H1 (cell line): ENCODE measurements around the gene PACS1. TPM values are rescaled to one million over a fixed set of nuclear protein-coding genes. Genes with fewer than 3 reads are reported as not detected.

Source experiments
- CTCF ChIA-PET: fragments of 300-600 bp; sonication (Branson Sonifier 250); formaldehyde crosslinking; loops from one replicate; lab custom pipeline; 2021; ENCODE audit not compliant: partially characterized antibody; lab: Charles Lee
- POLR2A ChIA-PET: fragments of 300-600 bp; sonication (Branson Sonifier 250); formaldehyde crosslinking; loops from one replicate; lab custom pipeline; 2021; ENCODE audit warnings: inconsistent platforms; ENCODE audit not compliant: partially characterized antibody; lab: Charles Lee
- DNase-seq, 2 experiments: peaks; one replicate each; pipeline versions ENCODE4 v3.0.0 to v3.0.0-alpha.2; 2010 to 2022; ENCODE audit warnings: low spot score in 2 of 2, low read depth in 1 of 2, mixed read lengths in 1 of 2
- FAIRE-seq: peaks from 2 replicates; lab custom pipeline; 2011; peaks lifted over from hg19 to GRCh38; lab: Jason Lieb, UNC
- H2AFZ ChIP-seq: 2 replicates; pipeline ENCODE4 v1.8.1; 2012; ENCODE audit warnings: low read length, inconsistent platforms
- H2AK5ac ChIP-seq: 2 replicates; pipeline ENCODE4 v1.6.1; 2013; ENCODE audit warnings: low read depth, low read length
- H2BK120ac ChIP-seq: replicated peaks from 2 replicates; pipeline ENCODE3; 2013; ENCODE audit warnings: low read depth, low read length, inconsistent platforms
- H2BK12ac ChIP-seq: 2 replicates; pipeline ENCODE4 v1.6.1; 2013; ENCODE audit warnings: low read depth, low read length
- H2BK15ac ChIP-seq: 2 replicates; pipeline ENCODE4 v1.6.1; 2013; ENCODE audit warnings: low read length
- H2BK20ac ChIP-seq: 2 replicates; pipeline ENCODE4 v1.6.1; 2013; ENCODE audit warnings: low read length
- H2BK5ac ChIP-seq: 2 replicates; pipeline ENCODE4 v1.6.1; 2013; ENCODE audit warnings: low read depth, low read length
- H3K14ac ChIP-seq: 2 replicates; pipeline ENCODE4 v1.6.1; 2013; ENCODE audit warnings: inconsistent platforms; ENCODE audit not compliant: insufficient read length
- H3K18ac ChIP-seq: 2 replicates; pipeline ENCODE4 v1.6.1; 2013; ENCODE audit warnings: low read length; ENCODE audit errors: extremely low read depth
- H3K23ac ChIP-seq: 2 replicates; pipeline ENCODE4 v1.6.1; 2013; ENCODE audit warnings: inconsistent platforms; ENCODE audit not compliant: insufficient read length
- H3K23me2 ChIP-seq: 2 replicates; pipeline ENCODE4 v1.6.1; 2013; ENCODE audit warnings: low read depth, low read length
- H3K27ac ChIP-seq: 2 replicates; pipeline ENCODE4 v1.6.1; 2011; ENCODE audit warnings: low read depth, low read length, inconsistent platforms
- H3K27me3 ChIP-seq, 4 experiments: replicated peaks in 1 of 4; 1 replicate in 1 of 4; 2 replicates in 3 of 4; pipeline versions ENCODE4 v1.6.1 to v1.8.1; 2011 to 2013; ENCODE audit warnings: low read length in 3 of 4, mild to moderate bottlenecking in 3 of 4, inconsistent platforms in 2 of 4, mixed read lengths in 2 of 4, moderate library complexity in 1 of 4; ENCODE audit not compliant: control insufficient read depth in 3 of 4, insufficient read depth in 3 of 4; ENCODE audit errors: extremely low read depth in 1 of 4
- H3K36me3 ChIP-seq, 4 experiments: 2 replicates each; pipeline versions ENCODE4 v1.6.1 to v1.8.1; 2011 to 2013; ENCODE audit warnings: mild to moderate bottlenecking in 4 of 4, low read length in 3 of 4, moderate library complexity in 2 of 4, control low read depth in 1 of 4, inconsistent platforms in 1 of 4; ENCODE audit not compliant: insufficient read depth in 4 of 4, control insufficient read depth in 2 of 4
- H3K4ac ChIP-seq: replicated peaks from 2 replicates; pipeline ENCODE3; 2013; ENCODE audit warnings: low read length, low read depth, mixed read lengths, inconsistent platforms; ENCODE audit not compliant: insufficient read length
- H3K4me1 ChIP-seq, 4 experiments: replicated peaks in 1 of 4; 1 replicate in 1 of 4; 2 replicates in 3 of 4; pipeline versions ENCODE4 v1.6.1 to v1.8.1; 2011 to 2013; ENCODE audit warnings: low read length in 3 of 4, inconsistent platforms in 2 of 4, mixed read lengths in 1 of 4; ENCODE audit not compliant: insufficient read depth in 4 of 4, control insufficient read depth in 3 of 4
- H3K4me2 ChIP-seq, 2 experiments: 2 replicates each; pipeline versions ENCODE4 v1.6.1 to v1.8.1; 2011 to 2013; ENCODE audit warnings: low read depth in 2 of 2, low read length in 2 of 2, control low read depth in 1 of 2, inconsistent platforms in 1 of 2, mild to moderate bottlenecking in 1 of 2; ENCODE audit not compliant: insufficient read depth in 1 of 2
- H3K4me3 ChIP-seq, 4 experiments: fragments of 200-600, 300-600 bp in 1 of 4; sonication (generic), shearing (Covaris generic), sonication (Bioruptor Twin) in 1 of 4; 2 replicates each; pipeline versions ENCODE4 v1.5.1 to v1.8.1; 2011 to 2016; ENCODE audit warnings: low read length in 4 of 4, low read depth in 3 of 4, control low read depth in 2 of 4, inconsistent platforms in 2 of 4, mild to moderate bottlenecking in 2 of 4, mixed read lengths in 1 of 4, moderate library complexity in 1 of 4; ENCODE audit not compliant: insufficient read depth in 2 of 4; ENCODE audit errors: extremely low read depth in 1 of 4
- H3K56ac ChIP-seq: replicated peaks from 2 replicates; pipeline ENCODE3; 2013; ENCODE audit warnings: low read depth, mild to moderate bottlenecking, mixed read lengths, low read length, inconsistent platforms; ENCODE audit not compliant: insufficient read length
- H3K79me1 ChIP-seq: 2 replicates; pipeline ENCODE4 v1.6.1; 2013; ENCODE audit warnings: low read depth, low read length, control low read depth
- H3K79me2 ChIP-seq, 2 experiments: 2 replicates each; pipeline versions ENCODE4 v1.6.1 to v1.8.1; 2012 to 2013; ENCODE audit warnings: low read length in 2 of 2, mild to moderate bottlenecking in 2 of 2, inconsistent platforms in 1 of 2; ENCODE audit not compliant: insufficient read depth in 2 of 2, control insufficient read depth in 1 of 2
- H3K9ac ChIP-seq, 4 experiments: replicated peaks in 1 of 4; 1 replicate in 1 of 4; 2 replicates in 3 of 4; pipeline versions ENCODE4 v1.6.1 to v1.8.1; 2011 to 2013; ENCODE audit warnings: low read depth in 3 of 4, low read length in 3 of 4, control low read depth in 2 of 4, mild to moderate bottlenecking in 2 of 4, moderate library complexity in 2 of 4, inconsistent platforms in 1 of 4; ENCODE audit errors: extremely low read depth in 1 of 4
- H3K9me3 ChIP-seq, 2 experiments: 2 replicates each; pipeline versions ENCODE4 v1.6.1 to v1.8.1; 2012 to 2013; ENCODE audit warnings: mild to moderate bottlenecking in 2 of 2, moderate library complexity in 2 of 2, control low read depth in 1 of 2, inconsistent platforms in 1 of 2, low read depth in 1 of 2, low read length in 1 of 2, mixed read lengths in 1 of 2; ENCODE audit not compliant: insufficient read depth in 2 of 2
- H4K20me1 ChIP-seq, 2 experiments: replicated peaks in 1 of 2; 2 replicates each; pipeline versions ENCODE3 to v1.8.1; 2011 to 2013; ENCODE audit warnings: inconsistent platforms in 2 of 2, low read length in 2 of 2, mild to moderate bottlenecking in 1 of 2; ENCODE audit not compliant: insufficient read depth in 2 of 2, control insufficient read depth in 1 of 2
- H4K5ac ChIP-seq: 2 replicates; pipeline ENCODE4 v1.6.1; 2013; ENCODE audit warnings: low read length, low read depth, mixed read lengths, inconsistent platforms; ENCODE audit not compliant: insufficient read length
- H4K8ac ChIP-seq: 2 replicates; pipeline ENCODE4 v1.8.0; 2013; ENCODE audit warnings: mild to moderate bottlenecking, moderate library complexity, low read length, inconsistent platforms; ENCODE audit not compliant: insufficient read depth; ENCODE audit errors: extremely low read depth
- H4K91ac ChIP-seq: replicated peaks from 2 replicates; pipeline ENCODE3; 2013; ENCODE audit warnings: low read length, mixed read lengths, inconsistent platforms; ENCODE audit not compliant: insufficient read length
- BACH1 ChIP-seq: IDR thresholded peaks from 2 replicates; pipeline ENCODE4 v1.6.1; 2012; ENCODE audit warnings: low read length, improper control_type of control experiment
- FOSL1 ChIP-seq: IDR thresholded peaks from 2 replicates; pipeline ENCODE4 v1.6.1; 2011; ENCODE audit warnings: mild to moderate bottlenecking, low read depth, low read length, moderate library complexity; ENCODE audit not compliant: insufficient read depth
- KDM1A ChIP-seq: fragments of 200-600, 300-600 bp; sonication (generic); IDR thresholded peaks from 2 replicates; pipeline ENCODE4 v1.7.1; 2016; ENCODE audit warnings: mild to moderate bottlenecking, low read length, borderline replicate concordance
- POLR2AphosphoS5 ChIP-seq: IDR thresholded peaks from 2 replicates; pipeline ENCODE4 v1.6.1; 2011; ENCODE audit warnings: low read depth, low read length
- RBBP5 ChIP-seq: IDR thresholded peaks from 2 replicates; pipeline ENCODE4 v1.7.1; 2012; ENCODE audit warnings: low read depth, mild to moderate bottlenecking, inconsistent platforms, low read length, moderate library complexity, borderline replicate concordance
- SP1 ChIP-seq: IDR thresholded peaks from 2 replicates; pipeline ENCODE4 v1.6.1; 2011; ENCODE audit warnings: low read depth, low read length
- SUZ12 ChIP-seq: fragments of 200-600 bp; sonication (generic); IDR thresholded peaks from 2 replicates; pipeline ENCODE4 v1.6.1; 2012; ENCODE audit warnings: mild to moderate bottlenecking, inconsistent platforms, low read length, moderate library complexity, mixed read lengths
- TAF1 ChIP-seq: IDR thresholded peaks from 2 replicates; pipeline ENCODE4 v1.6.1; 2011; ENCODE audit warnings: mild to moderate bottlenecking, low read depth, low read length
- WGBS, 2 experiments: shearing (Covaris generic) in 1 of 2; methylation state at CpG; one replicate each; pipeline versions ENCODE4 v1.1.6 to v1.1.7; 2013 to 2015; ENCODE audit warnings: low lambda C conversion rate in 2 of 2, mixed read lengths in 2 of 2, inconsistent platforms in 1 of 2, low coverage in 1 of 2, missing lambda C conversion rate in 1 of 2; ENCODE audit not compliant: insufficient replicate concordance in 2 of 2, insufficient coverage in 1 of 2, insufficient read length in 1 of 2; ENCODE audit errors: extremely low coverage in 1 of 2, missing lambda C conversion rate in 1 of 2; 5-methylcytosine and 5-hydroxymethylcytosine counted together
- polyA plus RNA-seq, 7 experiments: library from polyadenylated mRNA; depleted of rRNA in 3 of 7; stranded (reverse) in 5 of 7; unstranded in 2 of 7; fragments of >200 nt in 5 of 7; fragments of 200-250 nt in 2 of 7; gene quantifications; 1 replicate in 5 of 7; 2 replicates in 1 of 7; 4 replicates in 1 of 7; pipeline versions ENCODE4 v1.2.1 to v1.2.3, GENCODE V29; 2011 to 2013; ENCODE audit warnings: missing spikeins in 2 of 7, mixed read lengths in 2 of 7
- total RNA-seq: library from RNA; stranded (reverse); fragmentation: NEBNext Ultra II Directional; extraction: Animal tissue kit (Norgen Biotek cat#: 25700); gene quantifications from 2 replicates; pipeline ENCODE4 v1.2.1, GENCODE V29; 2021
- TF ChIP-seq, protein P1 (sequence below): IDR thresholded peaks from 2 replicates; pipeline ENCODE4 v1.6.1; 2012; ENCODE audit warnings: inconsistent platforms
- TF ChIP-seq, protein P2 (sequence below), 3 experiments: IDR thresholded peaks; 1 replicate in 2 of 3; 2 replicates in 1 of 3; pipeline versions ENCODE4 v1.5.1 to v1.6.1; 2011; ENCODE audit warnings: low read length in 3 of 3, mild to moderate bottlenecking in 3 of 3, inconsistent platforms in 2 of 3, low read depth in 1 of 3, moderate library complexity in 1 of 3; ENCODE audit not compliant: insufficient read depth in 1 of 3; ENCODE audit errors: control extremely low read depth in 1 of 3

PACS1 gene
- total and polyA plus RNA-seq, 2 of the 8 experiments (the other 6 are each of a cell fraction or from before 2014, with no cell fraction given) = 11.5 to 36.0 TPM

DNA sequence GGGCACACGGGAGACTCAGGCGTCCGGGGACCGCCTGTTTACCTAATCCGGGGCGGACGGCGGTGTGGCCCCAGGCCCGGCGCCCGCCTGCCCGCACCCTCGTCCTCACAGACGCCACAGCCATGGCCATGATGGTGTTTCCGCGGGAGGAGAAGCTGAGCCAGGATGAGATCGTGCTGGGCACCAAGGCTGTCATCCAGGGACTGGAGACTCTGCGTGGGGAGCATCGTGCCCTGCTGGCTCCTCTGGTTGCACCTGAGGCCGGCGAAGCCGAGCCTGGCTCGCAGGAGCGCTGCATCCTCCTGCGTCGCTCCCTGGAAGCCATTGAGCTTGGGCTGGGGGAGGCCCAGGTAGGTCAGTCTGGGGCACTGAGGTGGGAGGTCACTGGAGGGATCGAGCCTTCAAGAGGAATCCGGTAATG lies 188.4 kb downstream of the PACS1 start:
- POLR2A ChIA-PET = interaction anchor here (0.7 to 1.2 kb wide), 5 partner anchors 14 to 207 kb away, joined by 3 to 4 read pairs (median 3); no protein-coding TSS in a partner anchor
- H2BK20ac ChIP-seq = no peak overlapping the region
- no peak for FAIRE-seq
- H3K79me2 ChIP-seq = peaks cover 0 to 5% of the 10 kb centered on the region in 2 experiments; a peak in 1 of 4 replicates
- no peak overlapping the region for H2AFZ ChIP-seq
- H3K4ac ChIP-seq = no peak overlapping the region
- H3K4me1 ChIP-seq = peaks cover 0 to 5% (median 2%) of the 10 kb centered on the region in 4 experiments; a peak in 4 of 7 replicates
- peak overlapping the region; percentile 4 for H3K18ac ChIP-seq
- H3K56ac ChIP-seq = no peak overlapping the region
- H4K20me1 ChIP-seq = peaks cover 5 to 18% of the 10 kb centered on the region in 2 experiments
- no peaks in the 10 kb centered on the region for H3K79me1 ChIP-seq
- DNase-seq = no peak
- peaks cover 0 to 3% (median 0%) of the 10 kb centered on the region in 4 experiments; a peak in 1 of 7 replicates for H3K27me3 ChIP-seq
- H3K23ac ChIP-seq = no peak overlapping the region
- no peaks in the 10 kb centered on the region for H3K9me3 ChIP-seq
- WGBS, 2 experiments = 7% methylated on average over 27 of the region's 28 CpGs; no CpG with 5 or more reads in 1 of the 2 experiments
- no peak overlapping the region for H4K91ac ChIP-seq
- H2BK120ac ChIP-seq = no peak overlapping the region
- peaks cover 9 to 21% (median 16%) of the 10 kb centered on the region in 4 experiments; a peak in 6 of 8 replicates for H3K36me3 ChIP-seq
- H3K27ac ChIP-seq = no peak overlapping the region
- no peak overlapping the region for H2AK5ac ChIP-seq
- peaks cover 10% of the 10 kb centered on the region for H3K23me2 ChIP-seq
- no peak overlapping the region for H2BK15ac ChIP-seq
- no peak overlapping the region for H2BK5ac ChIP-seq
- CTCF ChIA-PET = interaction anchor here (0.6 to 1.4 kb wide), 7 partner anchors 8 to 304 kb away, joined by 3 to 8 read pairs (median 5); no protein-coding TSS in a partner anchor
- H3K4me3 ChIP-seq = peak overlapping the region; percentile 49 to 92 (median 86)
- peak overlapping the region; percentile 79 for H4K5ac ChIP-seq
- H3K9ac ChIP-seq = peak overlapping the region; percentile 34 to 68 (median 66); a peak in 6 of 7 replicates
- no peak overlapping the region for H2BK12ac ChIP-seq
- peak overlapping the region; percentile 27 to 95 for H3K4me2 ChIP-seq
- no peak overlapping the region for H3K14ac ChIP-seq
- peak overlapping the region; percentile 86 for H4K8ac ChIP-seq
- TF ChIP-seq, protein P1, sequence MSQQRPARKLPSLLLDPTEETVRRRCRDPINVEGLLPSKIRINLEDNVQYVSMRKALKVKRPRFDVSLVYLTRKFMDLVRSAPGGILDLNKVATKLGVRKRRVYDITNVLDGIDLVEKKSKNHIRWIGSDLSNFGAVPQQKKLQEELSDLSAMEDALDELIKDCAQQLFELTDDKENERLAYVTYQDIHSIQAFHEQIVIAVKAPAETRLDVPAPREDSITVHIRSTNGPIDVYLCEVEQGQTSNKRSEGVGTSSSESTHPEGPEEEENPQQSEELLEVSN = peak; percentile 43; the same call in 1 of the 2 replicates
- TF ChIP-seq POLR2AphosphoS5 (no peak), KDM1A (no peak), TAF1 (peak; percentile 12; the same call in 1 of the 2 replicates), RBBP5 (0 out of 2 replicates have a peak, but pooled peaks have one; percentile 7), BACH1 (peak; percentile 26; the same call in 1 of the 2 replicates), SUZ12 (no peak), FOSL1 (no peak), SP1 (no peak)
- TF ChIP-seq, protein P2, sequence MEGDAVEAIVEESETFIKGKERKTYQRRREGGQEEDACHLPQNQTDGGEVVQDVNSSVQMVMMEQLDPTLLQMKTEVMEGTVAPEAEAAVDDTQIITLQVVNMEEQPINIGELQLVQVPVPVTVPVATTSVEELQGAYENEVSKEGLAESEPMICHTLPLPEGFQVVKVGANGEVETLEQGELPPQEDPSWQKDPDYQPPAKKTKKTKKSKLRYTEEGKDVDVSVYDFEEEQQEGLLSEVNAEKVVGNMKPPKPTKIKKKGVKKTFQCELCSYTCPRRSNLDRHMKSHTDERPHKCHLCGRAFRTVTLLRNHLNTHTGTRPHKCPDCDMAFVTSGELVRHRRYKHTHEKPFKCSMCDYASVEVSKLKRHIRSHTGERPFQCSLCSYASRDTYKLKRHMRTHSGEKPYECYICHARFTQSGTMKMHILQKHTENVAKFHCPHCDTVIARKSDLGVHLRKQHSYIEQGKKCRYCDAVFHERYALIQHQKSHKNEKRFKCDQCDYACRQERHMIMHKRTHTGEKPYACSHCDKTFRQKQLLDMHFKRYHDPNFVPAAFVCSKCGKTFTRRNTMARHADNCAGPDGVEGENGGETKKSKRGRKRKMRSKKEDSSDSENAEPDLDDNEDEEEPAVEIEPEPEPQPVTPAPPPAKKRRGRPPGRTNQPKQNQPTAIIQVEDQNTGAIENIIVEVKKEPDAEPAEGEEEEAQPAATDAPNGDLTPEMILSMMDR (IDR thresholded peaks at IDR 0.05; ENCODE audit: control extremely low read depth in 1 of 3, insufficient read depth in 1 of 3, low read depth in 1 of 3, low read length in 3 of 3) = no peak
